ENCODE measurements around the gene ZCCHC10. TPM values are rescaled to one million over a fixed set of nuclear protein-coding genes. Genes with fewer than 3 reads are reported as not detected.
"Not testable (repeated sequence)": the region's sequence is repeated elsewhere in the genome, so short reads cannot be mapped to it uniquely, and the experiment has no call there.

Gene ZCCHC10
- total and polyA plus RNA-seq, 11 donors, result 9.9 to 24.1 (median 17.1) TPM

GRCh38 chr5:133017964-133018363 lies 8.4 kb downstream of the ZCCHC10 start:
- WGBS, 4 donors, result 73 to 93% (median 84%) methylated on average over 4 of the region's 4 CpGs
- H3K27me3 ChIP-seq, result no peaks in the 10 kb centered on the region
- peaks cover 0 to 57% (median 38%) of the 10 kb centered on the region in 9 donors for H3K36me3 ChIP-seq
- intact Hi-C loops (cut with DNase I), result no loop called here
- H3K27ac ChIP-seq, result no peak overlapping the region
- no peak for DNase-seq
- H3K4me1 ChIP-seq, result no peaks in the 10 kb centered on the region
- no peaks in the 10 kb centered on the region for H3K9me3 ChIP-seq
- ATAC-seq, result no peak
- TF ChIP-seq POLR2A (IDR thresholded peaks at IDR 0.05) (no peak), CTCF (IDR thresholded peaks at IDR 0.05) (no peak)
- H3K4me3 ChIP-seq, result no peak overlapping the region

GRCh38 chr5:133015466-133015865 lies 10.9 kb downstream of the ZCCHC10 start:
- Histone ChIP-seq H3K4me1 (no peaks in the 10 kb centered on the region), H3K9me3 (peaks cover 0 to 9% (median 0%) of the 10 kb centered on the region in 12 donors), H3K27ac (no peak overlapping the region), H3K36me3 (peaks cover 0 to 50% (median 26%) of the 10 kb centered on the region in 9 donors), H3K27me3 (no peaks in the 10 kb centered on the region), H3K4me3 (no peak overlapping the region)
- intact Hi-C loops (cut with DNase I), result no loop called here
- TF ChIP-seq POLR2A (IDR thresholded peaks at IDR 0.05) (no peak), CTCF (IDR thresholded peaks at IDR 0.05) (no peak)
- no peak for DNase-seq
- WGBS, 4 donors, result 88 to 100% (median 94%) methylated on average over 1 of the region's 1 CpG
- ATAC-seq, result no peak

- H3K4me3 ChIP-seq; H3K9me3 ChIP-seq; intact Hi-C loops (cut with DNase I); H3K27me3 ChIP-seq; H3K4me1 ChIP-seq; DNase-seq; ATAC-seq; H3K27ac ChIP-seq: not testable (repeated sequence)
- 79 to 81% (median 80%) methylated on average over 6 of the region's 6 CpGs for WGBS, 4 donors
- peaks cover 0 to 55% (median 33%) of the 10 kb centered on the region in 9 donors for H3K36me3 ChIP-seq
Measured at GRCh38 chr5:133008455-133008854, 17.9 kb downstream of the ZCCHC10 start.

- ATAC-seq, result no peak
- DNase-seq, result no peak
- WGBS, 4 donors, result 75 to 86% (median 77%) methylated on average over 1 of the region's 1 CpG
- intact Hi-C loops (cut with DNase I), result no loop called here
- no peak overlapping the region for H3K4me3 ChIP-seq
- no peak for TF ChIP-seq POLR2A (IDR thresholded peaks at IDR 0.05)
- no peak for TF ChIP-seq CTCF (IDR thresholded peaks at IDR 0.05)
- peaks cover 0 to 7% (median 0%) of the 10 kb centered on the region in 12 donors for H3K9me3 ChIP-seq
- H3K27ac ChIP-seq, result no peak overlapping the region
- H3K27me3 ChIP-seq, result no peaks in the 10 kb centered on the region
- H3K4me1 ChIP-seq, result no peaks in the 10 kb centered on the region
- H3K36me3 ChIP-seq, result peaks cover 0 to 73% (median 44%) of the 10 kb centered on the region in 9 donors
Measured at GRCh38 chr5:133006653-133007052, 19.7 kb downstream of the ZCCHC10 start.

- DNase-seq (no peak), ATAC-seq (no peak)
- 32 to 49% (median 44%) methylated on average over 2 of the region's 2 CpGs for WGBS, 4 donors
- no peak for TF ChIP-seq POLR2A (IDR thresholded peaks at IDR 0.05)
- TF ChIP-seq CTCF (IDR thresholded peaks at IDR 0.05), result no peak
- Histone ChIP-seq H3K4me1 (peaks cover 0 to 23% (median 0%) of the 10 kb centered on the region in 12 donors), H3K27me3 (no peaks in the 10 kb centered on the region), H3K27ac (no peak overlapping the region), H3K36me3 (peaks cover 0 to 57% (median 31%) of the 10 kb centered on the region in 9 donors), H3K4me3 (no peak overlapping the region), H3K9me3 (no peaks in the 10 kb centered on the region)
- intact Hi-C loops (cut with DNase I), result no loop called here
Measured at GRCh38 chr5:132999246-132999645, 27.1 kb downstream of the ZCCHC10 start.
